ENCODE measurements around the gene SHISA8.
"Not testable (repeated sequence)": the region's sequence is repeated elsewhere in the genome, so short reads cannot be mapped to it uniquely, and the experiment has no call there.

DNA sequence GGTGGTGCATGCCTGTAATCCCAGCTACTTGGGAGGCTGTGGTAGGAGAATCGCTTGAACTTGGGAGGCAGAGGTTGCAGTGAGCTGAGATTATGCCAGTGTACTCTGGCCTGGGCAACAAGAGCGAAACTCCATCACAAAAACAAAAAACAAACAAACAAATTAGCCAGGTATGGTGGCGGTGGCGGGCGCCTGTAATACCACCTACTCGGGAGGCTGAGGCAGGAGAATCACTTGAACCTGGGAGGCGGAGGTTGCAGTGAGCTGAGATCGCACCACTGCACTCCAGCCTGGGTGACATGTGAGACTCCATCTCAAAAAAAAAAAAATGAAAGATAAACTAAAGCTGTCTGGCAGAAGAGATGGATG is 34.0 kb upstream of the SHISA8 start:
- TF ChIP-seq, protein P1, sequence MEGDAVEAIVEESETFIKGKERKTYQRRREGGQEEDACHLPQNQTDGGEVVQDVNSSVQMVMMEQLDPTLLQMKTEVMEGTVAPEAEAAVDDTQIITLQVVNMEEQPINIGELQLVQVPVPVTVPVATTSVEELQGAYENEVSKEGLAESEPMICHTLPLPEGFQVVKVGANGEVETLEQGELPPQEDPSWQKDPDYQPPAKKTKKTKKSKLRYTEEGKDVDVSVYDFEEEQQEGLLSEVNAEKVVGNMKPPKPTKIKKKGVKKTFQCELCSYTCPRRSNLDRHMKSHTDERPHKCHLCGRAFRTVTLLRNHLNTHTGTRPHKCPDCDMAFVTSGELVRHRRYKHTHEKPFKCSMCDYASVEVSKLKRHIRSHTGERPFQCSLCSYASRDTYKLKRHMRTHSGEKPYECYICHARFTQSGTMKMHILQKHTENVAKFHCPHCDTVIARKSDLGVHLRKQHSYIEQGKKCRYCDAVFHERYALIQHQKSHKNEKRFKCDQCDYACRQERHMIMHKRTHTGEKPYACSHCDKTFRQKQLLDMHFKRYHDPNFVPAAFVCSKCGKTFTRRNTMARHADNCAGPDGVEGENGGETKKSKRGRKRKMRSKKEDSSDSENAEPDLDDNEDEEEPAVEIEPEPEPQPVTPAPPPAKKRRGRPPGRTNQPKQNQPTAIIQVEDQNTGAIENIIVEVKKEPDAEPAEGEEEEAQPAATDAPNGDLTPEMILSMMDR (conservative IDR thresholded peaks at IDR 0.05 in 1 of 2, IDR thresholded peaks at IDR 0.05 in 1 of 2; ENCODE audit: extremely low read depth in 1 of 2, insufficient read depth in 1 of 2, low read depth in 1 of 2, low read length in 2 of 2), result not testable (repeated sequence)
- TF ChIP-seq EZH2 (IDR thresholded peaks at IDR 0.05; ENCODE audit: borderline replicate concordance, low read length), result not testable (repeated sequence)
